K562 (cell line): Measurements from ENCODE around the gene DDAH2. TPM values are rescaled to one million over a fixed set of nuclear protein-coding genes. Genes with fewer than 3 reads are reported as not detected.

Experiments
- HCFC1 ChIP-seq: IDR thresholded peaks from 2 replicates; pipeline ENCODE4 v1.6.1; 2012; ENCODE audit warnings: low read depth, low read length, improper control_type of control experiment
- KAT7 ChIP-seq: sonication (generic); formaldehyde crosslinking; IDR thresholded peaks from 2 replicates; pipeline ENCODE4 v1.8.0; 2022; ENCODE audit warnings: missing genetic modification reagents, mild to moderate bottlenecking, borderline replicate concordance
- LARP7 ChIP-seq: fragments of 450-650 bp; IDR thresholded peaks from 2 replicates; pipeline ENCODE4 v1.6.1; 2016
- MAFK ChIP-seq: IDR thresholded peaks from 2 replicates; pipeline ENCODE4 v1.6.1; 2011; ENCODE audit warnings: low read length, improper control_type of control experiment
- NFXL1 ChIP-seq: fragments of 450-650 bp; formaldehyde crosslinking; IDR thresholded peaks from 2 replicates; pipeline ENCODE4 v1.4.0; 2021; ENCODE audit warnings: mild to moderate bottlenecking
- RBBP5 ChIP-seq: fragments of 200-600 bp; sonication (generic); IDR thresholded peaks from 2 replicates; pipeline ENCODE4 v1.6.1; 2012; ENCODE audit warnings: borderline replicate concordance, mild to moderate bottlenecking, low read length, control low read depth, inconsistent platforms; ENCODE audit not compliant: insufficient read depth, poor library complexity, severe bottlenecking
- RBM14 ChIP-seq: fragments of 200-400 bp; formaldehyde crosslinking; IDR thresholded peaks from 2 replicates; pipeline ENCODE4 v1.6.1; 2018; ENCODE audit warnings: low read depth, mild to moderate bottlenecking, low read length, moderate library complexity, borderline replicate concordance; ENCODE audit not compliant: insufficient read depth
- SAFB ChIP-seq: fragments of 200-400 bp; formaldehyde crosslinking; IDR thresholded peaks from 2 replicates; pipeline ENCODE4 v1.6.1; 2017; ENCODE audit warnings: low read depth, low read length, borderline replicate concordance
- SMAD1 ChIP-seq: fragments of 150-350 bp; IDR thresholded peaks from 2 replicates; pipeline ENCODE4 v1.6.1; 2014; ENCODE audit warnings: low read length, low read depth; ENCODE audit not compliant: partially characterized antibody
- SMARCA5 ChIP-seq: fragments of 450-650 bp; IDR thresholded peaks from 2 replicates; pipeline ENCODE4 v1.6.1; 2016
- TAF9B ChIP-seq: fragments of 450-650 bp; IDR thresholded peaks from 2 replicates; pipeline ENCODE4 v1.6.1; 2018; ENCODE audit warnings: mild to moderate bottlenecking; ENCODE audit not compliant: partially characterized antibody
- XRCC3 ChIP-seq: fragments of 450-650 bp; IDR thresholded peaks from 2 replicates; pipeline ENCODE4 v1.6.1; 2017; ENCODE audit warnings: mild to moderate bottlenecking, moderate library complexity
- XRCC5 ChIP-seq: fragments of 200-400 bp; formaldehyde crosslinking; IDR thresholded peaks from 2 replicates; pipeline ENCODE4 v1.6.1; 2017; ENCODE audit warnings: low read depth, mild to moderate bottlenecking, low read length
- ZNF780A ChIP-seq: fragments of 250-450 bp; sonication (Bioruptor Pico); IDR thresholded peaks from 2 replicates; pipeline ENCODE4 v1.5.0; 2021; ENCODE audit warnings: mild to moderate bottlenecking
- polyA plus RNA-seq, 8 experiments: library from polyadenylated mRNA; depleted of rRNA in 4 of 8; stranded (reverse) in 5 of 8; unstranded in 3 of 8; fragments of >200 nt; fragmentation: Nextera tagmentation in 2 of 8; fragmentation: Illumina TruSeq in 1 of 8; extraction: Ambion mirVana in 2 of 8; extraction: Trizol in 1 of 8; gene quantifications; 2 replicates each; pipeline versions ENCODE4 v1.2.1 to v1.2.3, GENCODE V29; 2011 to 2014; ENCODE audit warnings: inconsistent platforms in 1 of 8, missing spikeins in 1 of 8
- total RNA-seq, 7 experiments: library from RNA; depleted of rRNA in 6 of 7; stranded (reverse); fragments of >200 nt in 6 of 7; fragmentation: Illumina TruSeq in 2 of 7; extraction: Trizol in 2 of 7; gene quantifications; 2 replicates each; pipeline versions ENCODE4 v1.2.1 to v1.2.3, GENCODE V29; 2011 to 2021; ENCODE audit warnings: low replicate concordance in 1 of 7
- TF ChIP-seq, protein P1 (sequence below), 3 experiments: fragments of 200-800 bp in 1 of 3; sonication (Bioruptor generic) in 1 of 3; sonication (generic) in 1 of 3; formaldehyde crosslinking in 1 of 3; IDR thresholded peaks; 2 replicates each; pipeline versions ENCODE4 v1.6.1 to v1.8.0; 2016 to 2022; ENCODE audit warnings: mild to moderate bottlenecking in 2 of 3, missing compliant biosample characterization in 2 of 3, missing genetic modification characterization in 2 of 3, missing genetic modification reagents in 1 of 3
- TF ChIP-seq, protein P2 (sequence below), 2 experiments: IDR thresholded peaks in 1 of 2; conservative IDR thresholded peaks in 1 of 2; 2 replicates each; pipeline ENCODE4 v1.6.1; 2016; ENCODE audit warnings: low read depth in 2 of 2, mild to moderate bottlenecking in 1 of 2, missing compliant biosample characterization in 1 of 2, missing genetic modification characterization in 1 of 2, moderate library complexity in 1 of 2
- TF ChIP-seq, protein P3 (sequence below): fragments of 250-450 bp; sonication (Bioruptor Pico); IDR thresholded peaks from 2 replicates; pipeline ENCODE4 v1.5.0; 2021
- TF ChIP-seq, protein P4 (sequence below): fragments of 250-450 bp; sonication (Bioruptor Pico); IDR thresholded peaks from 2 replicates; pipeline ENCODE4 v1.8.0; 2021; ENCODE audit warnings: moderate library complexity, mild to moderate bottlenecking, inconsistent platforms
- TF ChIP-seq, protein P5 (sequence below): fragments of 250-450 bp; sonication (Bioruptor Pico); IDR thresholded peaks from 2 replicates; pipeline ENCODE4 v1.8.0; 2021; ENCODE audit warnings: mild to moderate bottlenecking, moderate library complexity

DDAH2 gene
- total and polyA plus RNA-seq, 9 of the 15 experiments (the other 6 are each of a cell fraction or from before 2014, with no cell fraction given): 1.8 to 45.4 (median 21.4) TPM

- TF ChIP-seq, protein P1, sequence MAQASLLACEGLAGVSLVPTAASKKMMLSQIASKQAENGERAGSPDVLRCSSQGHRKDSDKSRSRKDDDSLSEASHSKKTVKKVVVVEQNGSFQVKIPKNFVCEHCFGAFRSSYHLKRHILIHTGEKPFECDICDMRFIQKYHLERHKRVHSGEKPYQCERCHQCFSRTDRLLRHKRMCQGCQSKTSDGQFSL (CRISPR knock-in tag; IDR thresholded peaks at IDR 0.05): 0 out of 2 replicates have a peak, but pooled peaks have one; percentile 12
- TF ChIP-seq, protein P1 (tag; IDR thresholded peaks at IDR 0.05): no peak
- TF ChIP-seq LARP7 (no peak), SMARCA5 (no peak), KAT7 (CRISPR knock-in tag) (no peak), TAF9B (no peak), HCFC1 (no peak), MAFK (0 out of 2 replicates have a peak, but pooled peaks have one; percentile 19), SMAD1 (no peak), XRCC3 (no peak), RBM14 (no peak), NFXL1 (CRISPR knock-in tag) (no peak), SAFB (no peak), XRCC5 (no peak), RBBP5 (no peak), ZNF780A (CRISPR knock-in tag) (no peak)
- TF ChIP-seq, protein P2, sequence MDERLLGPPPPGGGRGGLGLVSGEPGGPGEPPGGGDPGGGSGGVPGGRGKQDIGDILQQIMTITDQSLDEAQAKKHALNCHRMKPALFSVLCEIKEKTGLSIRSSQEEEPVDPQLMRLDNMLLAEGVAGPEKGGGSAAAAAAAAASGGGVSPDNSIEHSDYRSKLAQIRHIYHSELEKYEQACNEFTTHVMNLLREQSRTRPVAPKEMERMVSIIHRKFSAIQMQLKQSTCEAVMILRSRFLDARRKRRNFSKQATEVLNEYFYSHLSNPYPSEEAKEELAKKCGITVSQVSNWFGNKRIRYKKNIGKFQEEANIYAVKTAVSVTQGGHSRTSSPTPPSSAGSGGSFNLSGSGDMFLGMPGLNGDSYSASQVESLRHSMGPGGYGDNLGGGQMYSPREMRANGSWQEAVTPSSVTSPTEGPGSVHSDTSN (CRISPR knock-in tag; IDR thresholded peaks at IDR 0.05; ENCODE audit: low read depth): no peak
- TF ChIP-seq, protein P2 (tag; conservative IDR thresholded peaks at IDR 0.05; ENCODE audit: low read depth): no peak
- TF ChIP-seq, protein P3, sequence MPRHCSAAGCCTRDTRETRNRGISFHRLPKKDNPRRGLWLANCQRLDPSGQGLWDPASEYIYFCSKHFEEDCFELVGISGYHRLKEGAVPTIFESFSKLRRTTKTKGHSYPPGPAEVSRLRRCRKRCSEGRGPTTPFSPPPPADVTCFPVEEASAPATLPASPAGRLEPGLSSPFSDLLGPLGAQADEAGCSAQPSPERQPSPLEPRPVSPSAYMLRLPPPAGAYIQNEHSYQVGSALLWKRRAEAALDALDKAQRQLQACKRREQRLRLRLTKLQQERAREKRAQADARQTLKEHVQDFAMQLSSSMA (CRISPR knock-in tag): 0 out of 2 replicates have a peak, but pooled peaks have one; percentile 41
- TF ChIP-seq, protein P4, sequence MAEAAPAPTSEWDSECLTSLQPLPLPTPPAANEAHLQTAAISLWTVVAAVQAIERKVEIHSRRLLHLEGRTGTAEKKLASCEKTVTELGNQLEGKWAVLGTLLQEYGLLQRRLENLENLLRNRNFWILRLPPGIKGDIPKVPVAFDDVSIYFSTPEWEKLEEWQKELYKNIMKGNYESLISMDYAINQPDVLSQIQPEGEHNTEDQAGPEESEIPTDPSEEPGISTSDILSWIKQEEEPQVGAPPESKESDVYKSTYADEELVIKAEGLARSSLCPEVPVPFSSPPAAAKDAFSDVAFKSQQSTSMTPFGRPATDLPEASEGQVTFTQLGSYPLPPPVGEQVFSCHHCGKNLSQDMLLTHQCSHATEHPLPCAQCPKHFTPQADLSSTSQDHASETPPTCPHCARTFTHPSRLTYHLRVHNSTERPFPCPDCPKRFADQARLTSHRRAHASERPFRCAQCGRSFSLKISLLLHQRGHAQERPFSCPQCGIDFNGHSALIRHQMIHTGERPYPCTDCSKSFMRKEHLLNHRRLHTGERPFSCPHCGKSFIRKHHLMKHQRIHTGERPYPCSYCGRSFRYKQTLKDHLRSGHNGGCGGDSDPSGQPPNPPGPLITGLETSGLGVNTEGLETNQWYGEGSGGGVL: no peak
- TF ChIP-seq, protein P5, sequence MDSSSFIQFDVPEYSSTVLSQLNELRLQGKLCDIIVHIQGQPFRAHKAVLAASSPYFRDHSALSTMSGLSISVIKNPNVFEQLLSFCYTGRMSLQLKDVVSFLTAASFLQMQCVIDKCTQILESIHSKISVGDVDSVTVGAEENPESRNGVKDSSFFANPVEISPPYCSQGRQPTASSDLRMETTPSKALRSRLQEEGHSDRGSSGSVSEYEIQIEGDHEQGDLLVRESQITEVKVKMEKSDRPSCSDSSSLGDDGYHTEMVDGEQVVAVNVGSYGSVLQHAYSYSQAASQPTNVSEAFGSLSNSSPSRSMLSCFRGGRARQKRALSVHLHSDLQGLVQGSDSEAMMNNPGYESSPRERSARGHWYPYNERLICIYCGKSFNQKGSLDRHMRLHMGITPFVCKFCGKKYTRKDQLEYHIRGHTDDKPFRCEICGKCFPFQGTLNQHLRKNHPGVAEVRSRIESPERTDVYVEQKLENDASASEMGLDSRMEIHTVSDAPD: no peak
These were observed 39.6 kb downstream of the DDAH2 start (continued) for GRCh38 chr6:31689249-31690110.
